AG09309 (cell line): ENCODE measurements around the gene SIX1.

Experiments used
- DNase-seq: peaks from one replicate; pipeline ENCODE4 v3.0.0-alpha.2; 2010; ENCODE audit warnings: low read depth
- H3K4me3 ChIP-seq: 2 replicates; pipeline ENCODE4 v1.5.1; 2011; ENCODE audit warnings: mild to moderate bottlenecking, low read depth, low read length, moderate library complexity; ENCODE audit not compliant: control insufficient read depth
- CTCF ChIP-seq: IDR thresholded peaks from 2 replicates; pipeline ENCODE4 v1.5.1; 2011; ENCODE audit warnings: mild to moderate bottlenecking, low read depth, low read length, inconsistent platforms; ENCODE audit not compliant: insufficient read depth, control insufficient read depth; ENCODE audit errors: missing control alignments

Gene SIX1

GRCh38 chr14:60641742-60642269, 7.5 kb downstream of the SIX1 start:
- no peak overlapping the region for H3K4me3 ChIP-seq
- no peak for DNase-seq
- TF ChIP-seq CTCF: no peak

- no peak for DNase-seq
- no peak overlapping the region for H3K4me3 ChIP-seq
- TF ChIP-seq CTCF: no peak
These were observed 8.2 kb downstream of the SIX1 start for GRCh38 chr14:60640859-60641741.

GRCh38 chr14:60639674-60640073, 9.6 kb downstream of the SIX1 start:
- no peak for TF ChIP-seq CTCF
- H3K4me3 ChIP-seq: no peak overlapping the region
- DNase-seq: no peak

GRCh38 chr14:60637479-60638315, 11.6 kb downstream of the SIX1 start:
- H3K4me3 ChIP-seq: peak overlapping the region; percentile 16
- TF ChIP-seq CTCF: no peak
- no peak for DNase-seq

- H3K4me3 ChIP-seq: no peak overlapping the region
These were observed 12.3 kb downstream of the SIX1 start for GRCh38 chr14:60636879-60637478.

More at GRCh38 chr14:60636879-60637478, 12.3 kb downstream of the SIX1 start:
- no peak for DNase-seq
- TF ChIP-seq CTCF: no peak
